ELR (cell line): ENCODE data around the gene TSC2.
A peak's percentile ranks its signal among the peaks of the same experiment; 100 is the strongest.
"Not testable (repeated sequence)": the region's sequence is repeated elsewhere in the genome, so short reads cannot be mapped to it uniquely, and the experiment has no call there.

Experiments used
- DNase-seq: peaks from one replicate; pipeline ENCODE4 v3.0.0-alpha.2; 2015; ENCODE audit warnings: low read depth

The TSC2 gene

DNA sequence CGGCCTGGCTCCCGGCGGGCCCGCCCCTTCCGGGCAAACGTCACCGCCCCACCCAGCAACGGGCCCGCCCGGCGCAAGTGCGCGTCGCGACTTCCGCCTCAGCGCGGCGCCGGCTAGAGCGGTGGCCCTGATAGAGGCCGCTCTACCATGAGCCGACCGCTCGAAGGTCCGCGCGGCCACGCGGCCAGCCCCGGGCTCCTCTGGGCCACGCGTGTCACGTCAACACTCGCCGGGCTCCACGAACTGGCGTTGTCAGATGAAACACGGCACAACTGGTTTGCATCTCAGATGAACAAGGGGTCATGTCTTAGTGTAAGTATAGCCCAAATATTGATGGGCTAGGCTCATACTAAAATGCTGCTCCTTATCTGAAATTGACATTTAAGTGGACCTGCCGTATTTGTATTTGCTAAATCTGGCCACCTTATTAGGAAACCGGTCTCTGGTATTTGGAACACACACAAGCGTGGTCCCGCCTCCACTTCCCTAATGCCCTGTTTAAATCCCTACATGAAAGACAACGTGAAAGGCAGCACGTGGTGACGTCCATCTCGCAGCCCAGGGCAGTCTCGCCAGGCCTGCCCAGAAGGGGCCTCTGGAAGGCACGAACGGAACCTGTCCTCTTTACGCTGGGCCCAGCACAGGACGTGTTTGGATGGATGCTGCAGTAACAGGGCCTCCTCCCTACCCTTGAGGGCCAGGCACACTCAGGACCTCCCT lies 37.8 kb upstream of the TSC2 start, which contains the start of gene ZNF598:
TSS of gene ZNF598 (minus strand) at position 31 of the 720 bp plus-strand sequence.
- DNase-seq: peak; percentile 86

- not testable (repeated sequence) for DNase-seq
Measured at GRCh38 chr16:2011726-2012125, 36.1 kb upstream of the TSC2 start.

GRCh38 chr16:2013527-2013926 lies 34.3 kb upstream of the TSC2 start:
- DNase-seq: no peak

DNA sequence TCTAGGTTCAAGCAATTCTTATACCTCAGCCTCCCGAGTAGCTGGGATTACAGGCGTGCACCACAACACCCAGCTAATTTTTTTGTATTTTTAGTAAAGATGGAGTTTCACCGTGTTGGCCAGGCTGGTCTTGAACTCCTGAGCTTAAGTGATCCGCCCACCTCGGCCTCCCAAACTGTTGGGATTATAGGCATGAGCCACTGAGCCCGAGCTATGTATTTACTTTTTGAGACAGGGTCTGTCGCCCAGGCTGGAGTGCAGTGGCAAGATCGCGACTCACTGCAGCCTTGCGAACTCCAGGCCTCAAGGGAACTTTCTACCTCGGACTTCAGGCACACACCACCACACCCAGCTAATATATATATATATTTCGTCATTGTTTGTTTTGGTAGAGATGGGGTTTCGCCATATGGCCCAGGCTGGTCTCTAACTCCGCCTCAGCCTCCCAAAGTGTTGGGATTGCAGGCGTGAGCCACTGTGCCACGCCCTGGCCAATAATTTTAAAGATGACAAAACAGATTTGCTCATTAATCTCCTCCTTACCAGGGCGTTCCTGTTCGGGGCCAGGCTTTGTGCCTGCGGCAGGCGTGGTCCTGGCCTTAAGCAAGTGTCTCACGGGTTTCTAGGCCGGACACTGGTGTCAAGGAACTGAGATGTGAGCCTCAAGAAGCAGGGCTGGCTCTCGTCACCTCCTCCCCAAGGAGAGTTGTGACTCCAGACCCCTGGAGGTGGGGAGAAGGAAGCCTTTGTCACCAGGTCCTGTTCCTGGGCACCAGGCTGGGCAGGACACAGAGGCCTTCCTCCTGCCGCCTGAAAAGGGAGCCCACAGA lies 32.5 kb upstream of the TSC2 start:
- peak; percentile 28 for DNase-seq

DNA sequence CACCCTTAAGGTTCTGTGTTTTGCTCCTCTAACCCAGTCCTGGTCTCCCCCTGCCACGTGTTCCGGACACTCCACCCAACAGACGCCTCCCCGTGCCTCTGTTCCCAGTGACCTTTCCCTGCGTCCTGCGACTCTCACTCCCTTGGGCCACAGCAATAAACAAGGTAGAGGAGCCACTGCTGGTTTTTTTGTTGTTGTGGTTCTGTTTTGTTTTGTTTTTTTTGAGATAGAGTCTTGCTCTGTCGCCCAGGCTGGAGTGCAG lies 31.9 kb upstream of the TSC2 start:
- no peak for DNase-seq

DNA sequence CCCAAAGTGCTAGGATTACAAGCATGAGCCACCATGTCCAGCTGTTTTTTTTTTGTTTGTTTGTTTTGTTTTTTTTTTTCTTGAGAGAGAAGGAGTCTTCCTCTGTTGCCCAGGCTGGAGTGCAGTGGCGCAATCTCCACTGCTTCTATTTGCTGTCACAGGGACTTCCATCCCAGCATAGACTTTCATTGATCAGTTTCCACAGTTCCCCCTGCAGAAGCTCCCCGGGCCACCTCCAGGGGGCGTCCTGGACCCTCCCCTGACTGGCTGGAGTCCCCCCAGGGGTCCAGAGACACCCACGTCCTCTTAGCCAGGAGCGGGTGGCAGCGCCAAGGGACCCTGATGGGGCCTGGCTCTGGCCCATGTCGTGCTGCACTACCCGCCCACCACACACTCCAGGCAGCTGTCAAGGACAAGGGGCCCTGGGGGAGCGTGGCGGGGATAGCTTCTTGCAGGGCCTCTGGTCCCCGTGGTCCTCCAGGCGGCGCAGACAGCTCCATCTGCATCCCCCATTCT lies 31.3 kb upstream of the TSC2 start:
- no peak for DNase-seq

- no peak for DNase-seq
Measured at GRCh38 chr16:2019518-2019920, 28.3 kb upstream of the TSC2 start, which contains the start of gene NPW. TSS of gene NPW (plus strand) at chr16:2019785.

- no peak for DNase-seq
Measured at GRCh38 chr16:2019921-2020831, 27.6 kb upstream of the TSC2 start.

DNA sequence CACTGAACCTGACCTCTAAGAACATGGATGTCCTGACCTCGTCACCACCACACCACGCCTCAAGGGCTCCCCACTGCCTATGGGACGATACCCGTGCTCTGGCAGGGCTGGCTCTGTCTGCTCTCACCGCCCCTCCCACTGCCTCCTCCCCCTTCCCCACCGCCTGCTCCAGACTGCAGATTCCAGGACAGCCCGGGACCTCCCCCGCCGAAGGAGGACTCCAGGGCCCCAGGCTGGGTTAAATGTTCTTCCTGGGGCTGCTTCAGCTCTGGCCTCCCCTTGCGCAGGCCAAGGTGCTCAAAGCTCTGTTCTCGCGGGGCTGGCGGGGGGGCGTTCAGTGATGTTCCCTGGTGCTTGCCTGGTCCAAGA lies 25.1 kb upstream of the TSC2 start:
- DNase-seq: peak; percentile 64

- peak; percentile 81 for DNase-seq
Measured at GRCh38 chr16:2023092-2024031, 24.4 kb upstream of the TSC2 start.

DNA sequence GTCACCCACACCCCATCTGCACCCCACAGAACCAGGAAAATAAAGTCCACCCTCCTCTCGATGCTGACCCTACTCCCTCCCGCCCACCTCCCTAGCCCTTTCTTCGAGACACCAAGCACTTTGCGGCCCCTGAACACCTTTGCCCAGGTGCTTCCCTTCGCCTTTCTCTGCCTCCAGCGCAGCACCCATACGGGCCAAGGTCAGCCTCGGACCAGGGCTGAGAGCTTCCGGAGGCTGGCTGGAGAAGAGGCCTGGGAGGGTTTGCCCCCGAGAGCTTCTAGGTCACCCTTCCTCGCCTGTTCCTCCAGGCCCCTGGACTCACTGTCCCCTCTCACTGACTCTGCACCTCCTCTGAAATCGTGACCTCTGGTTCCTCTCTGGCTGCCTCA lies 23.8 kb upstream of the TSC2 start:
- DNase-seq: no peak

DNA sequence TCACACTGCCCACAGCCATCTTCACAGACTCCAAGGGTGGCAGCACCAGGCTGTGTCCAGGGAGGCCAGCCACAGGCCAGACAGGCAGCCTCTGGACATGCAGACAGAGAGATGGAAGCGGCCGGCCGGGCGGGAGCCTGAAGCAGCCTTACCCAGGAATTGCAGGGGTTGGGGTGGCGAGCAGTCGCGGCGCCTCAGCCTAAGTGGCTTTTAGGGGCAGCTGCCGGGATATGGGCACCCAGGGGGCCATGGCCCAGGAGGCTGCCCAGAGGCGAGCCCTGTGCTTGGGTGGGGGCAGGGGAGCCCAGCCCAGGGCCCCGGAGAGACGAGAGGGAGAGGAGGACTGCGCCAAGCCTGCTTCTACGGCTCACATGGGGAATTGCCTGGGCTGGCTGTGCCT lies 22.5 kb upstream of the TSC2 start:
- DNase-seq: no peak

DNA sequence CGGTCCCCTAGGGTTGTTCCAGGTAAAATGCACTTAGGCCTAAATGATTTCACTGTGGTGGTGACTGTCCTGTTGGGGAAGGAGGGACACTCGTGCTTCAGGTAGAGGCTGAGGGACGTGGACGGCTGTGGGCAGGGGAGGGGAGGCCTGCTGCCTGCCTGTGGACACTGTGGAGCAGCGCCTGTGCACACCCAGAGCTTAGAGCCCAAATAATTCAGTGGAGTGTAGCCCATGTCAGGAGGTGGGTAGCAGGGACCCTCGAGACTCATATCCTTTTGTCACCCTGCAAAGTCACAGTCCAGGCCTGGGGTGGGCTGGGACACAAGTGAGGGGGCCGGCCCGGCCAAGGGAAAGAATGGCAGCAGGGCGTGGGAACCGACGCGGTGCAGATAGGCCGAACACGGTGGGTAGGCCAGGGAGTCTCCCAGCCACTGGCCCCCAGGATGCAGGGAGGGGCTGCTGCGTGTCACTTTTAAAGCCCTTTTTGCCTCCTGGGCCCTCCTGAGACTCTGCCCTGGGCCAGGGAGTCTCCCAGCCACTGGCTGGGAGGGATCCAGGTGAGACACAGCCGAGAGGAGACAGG lies 21.8 kb upstream of the TSC2 start:
- no peak for DNase-seq

- peak; percentile 40 for DNase-seq
Measured at GRCh38 chr16:2026461-2027023, 21.2 kb upstream of the TSC2 start, which contains the start of gene NHERF2. TSS of gene NHERF2 (plus strand) at chr16:2026902. CDS start at chr16:2027006, 104 bp downstream.

- peak; percentile 56 for DNase-seq
Measured at GRCh38 chr16:2027024-2028010, 20.5 kb upstream of the TSC2 start.

- DNase-seq: no peak
Measured at GRCh38 chr16:2028146-2028545, 19.6 kb upstream of the TSC2 start.

DNA sequence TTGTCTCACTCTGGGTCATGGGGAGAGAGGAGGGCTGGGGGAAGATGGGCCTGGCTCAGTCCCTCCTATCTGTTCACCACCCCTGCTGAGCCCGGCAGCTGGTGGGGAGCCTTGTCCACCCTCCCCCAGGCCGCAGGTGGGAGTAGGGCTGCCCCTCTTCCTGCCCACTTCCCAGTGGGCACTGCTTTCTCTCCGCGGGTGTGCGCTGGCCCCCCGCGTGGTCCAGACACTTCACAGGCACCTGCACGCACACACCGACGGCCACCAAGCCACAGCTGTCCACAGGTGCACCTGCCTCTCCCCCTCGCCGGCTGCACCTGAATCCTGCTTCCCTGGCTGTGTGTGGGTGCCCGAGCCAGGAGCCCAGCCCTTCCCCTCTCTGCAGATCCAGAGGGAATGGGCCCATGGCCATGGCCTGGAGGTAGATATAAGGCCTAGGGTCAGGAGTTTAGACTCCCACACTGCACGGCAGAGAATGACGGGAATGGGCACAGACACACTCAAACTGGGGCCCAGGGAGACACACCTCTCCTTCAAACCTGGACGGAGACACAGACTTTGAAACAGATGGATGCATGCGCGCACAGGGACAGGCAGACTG lies 19.1 kb upstream of the TSC2 start:
- DNase-seq: no peak

DNA sequence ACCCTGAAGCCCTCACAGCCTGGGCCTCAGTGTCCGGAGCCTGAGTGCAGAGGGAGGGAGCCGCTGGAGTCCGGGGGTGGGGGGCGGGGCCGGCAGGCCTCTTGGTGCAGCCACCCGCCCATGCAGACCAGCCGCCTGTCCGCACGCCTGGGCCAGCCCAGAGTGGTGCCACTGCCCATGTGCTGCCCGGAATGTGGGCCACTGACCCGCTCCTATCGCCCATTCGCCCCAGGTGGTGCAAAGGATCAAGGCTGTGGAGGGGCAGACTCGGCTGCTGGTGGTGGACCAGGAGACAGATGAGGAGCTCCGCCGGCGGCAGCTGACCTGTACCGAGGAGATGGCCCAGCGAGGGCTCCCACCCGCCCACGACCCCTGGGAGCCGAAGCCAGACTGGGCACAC lies 18.4 kb upstream of the TSC2 start:
- DNase-seq: no peak

GRCh38 chr16:2030036-2030435 lies 17.7 kb upstream of the TSC2 start:
- DNase-seq: no peak
